Measurements from ENCODE around the gene TAP2. TPM values are rescaled to one million over a fixed set of nuclear protein-coding genes. Genes with fewer than 3 reads are reported as not detected.

TAP2 gene
- total and polyA plus RNA-seq, 2 of the 13 experiments (the other 11 are each of a cell fraction or from before 2014, with no cell fraction given), result 10.3 to 17.6 TPM

- ChIA-PET POLR2A (no interaction called here), CTCF (ENCODE audit: low intra/inter-chr PET ratio, low total read pairs) (no interaction called here)
- H3K9ac ChIP-seq (ENCODE audit: insufficient read depth, low read depth, low read length), result no peak overlapping the region
- H3K9me3 ChIP-seq (ENCODE audit: low read length), result no peaks in the 10 kb centered on the region
- ATAC-seq (no peak), DNase-seq (ENCODE audit: low spot score) (no peak), FAIRE-seq (no peak)
- TF ChIP-seq ZNF562 (CRISPR knock-in tag; IDR thresholded peaks at IDR 0.05; ENCODE audit: borderline replicate concordance) (no peak), ZNF124 (CRISPR knock-in tag; IDR thresholded peaks at IDR 0.05) (no peak), ESRRA (CRISPR knock-in tag; IDR thresholded peaks at IDR 0.05; ENCODE audit: low read depth) (no peak), ZMYM4 (CRISPR knock-in tag; IDR thresholded peaks at IDR 0.05) (no peak), TAF1 (CRISPR knock-in tag; IDR thresholded peaks at IDR 0.05) (no peak), MBNL3 (CRISPR knock-in tag; conservative IDR thresholded peaks at IDR 0.05) (no peak), KDM3A (CRISPR knock-in tag; IDR thresholded peaks at IDR 0.05; ENCODE audit: low read depth) (no peak), KLF11 (CRISPR knock-in tag; IDR thresholded peaks at IDR 0.05) (no peak), ZNF414 (CRISPR knock-in tag; IDR thresholded peaks at IDR 0.05) (no peak), CSRNP2 (CRISPR knock-in tag; conservative IDR thresholded peaks at IDR 0.05; ENCODE audit: low read depth) (no peak), ZBTB3 (CRISPR knock-in tag; IDR thresholded peaks at IDR 0.05; ENCODE audit: borderline replicate concordance, low read depth) (no peak)
- TF ChIP-seq, protein P1, sequence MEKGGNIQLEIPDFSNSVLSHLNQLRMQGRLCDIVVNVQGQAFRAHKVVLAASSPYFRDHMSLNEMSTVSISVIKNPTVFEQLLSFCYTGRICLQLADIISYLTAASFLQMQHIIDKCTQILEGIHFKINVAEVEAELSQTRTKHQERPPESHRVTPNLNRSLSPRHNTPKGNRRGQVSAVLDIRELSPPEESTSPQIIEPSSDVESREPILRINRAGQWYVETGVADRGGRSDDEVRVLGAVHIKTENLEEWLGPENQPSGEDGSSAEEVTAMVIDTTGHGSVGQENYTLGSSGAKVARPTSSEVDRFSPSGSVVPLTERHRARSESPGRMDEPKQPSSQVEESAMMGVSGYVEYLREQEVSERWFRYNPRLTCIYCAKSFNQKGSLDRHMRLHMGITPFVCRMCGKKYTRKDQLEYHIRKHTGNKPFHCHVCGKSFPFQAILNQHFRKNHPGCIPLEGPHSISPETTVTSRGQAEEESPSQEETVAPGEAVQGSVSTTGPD (CRISPR knock-in tag; IDR thresholded peaks at IDR 0.05), result no peak
- BruUV-seq (replicated peaks), result no TSS peak
- no peaks in the 10 kb centered on the region for H3K27me3 ChIP-seq (ENCODE audit: control insufficient read depth in 1 of 2, insufficient read depth in 2 of 2, low read length in 2 of 2)
- no peak overlapping the region for H3K4me2 ChIP-seq (ENCODE audit: low read depth, low read length)
- intact Hi-C loops (cut with micrococcal nuclease; ENCODE audit: unreplicated experiment) (no loop called here), in situ Hi-C loops (cut with HindIII; ENCODE audit: extremely low pct_ligation_motif_present, low pct_unique_long_range_greater_than_20kb) (loop anchor here (5.0 kb wide), 1 partner anchor 36 kb away; no protein-coding TSS in a partner anchor)
- H3K79me2 ChIP-seq (ENCODE audit: insufficient read depth, low read length), result no peaks in the 10 kb centered on the region
- H3K36me3 ChIP-seq (replicated peaks in 1 of 2; ENCODE audit: control insufficient read depth in 1 of 2, insufficient read depth in 2 of 2, low read length in 2 of 2), result peaks cover 13 to 33% of the 10 kb centered on the region in 2 experiments; a peak in 4 of 5 replicates
- H3K27ac ChIP-seq (ENCODE audit: extremely low read length, insufficient read depth, low read length), result no peak overlapping the region
- H2AFZ ChIP-seq (ENCODE audit: low read length), result no peak overlapping the region
- no peaks in the 10 kb centered on the region for H4K20me1 ChIP-seq (ENCODE audit: insufficient read depth, low read length)
- no peak overlapping the region for H3K4me3 ChIP-seq (replicated peaks in 1 of 3; ENCODE audit: insufficient read depth in 1 of 3, low read depth in 2 of 3, low read length in 3 of 3)
- 91% methylated on average over 5 of the region's 5 CpGs for WGBS (ENCODE audit: low lambda C conversion rate)
- H3K4me1 ChIP-seq (ENCODE audit: insufficient read depth, low read length), result no peaks in the 10 kb centered on the region
These were observed 7.6 kb downstream of the TAP2 start for GRCh38 chr6:32830936-32831335.
